GM23338 (cell line): Measurements from ENCODE around the gene CENPP. TPM values are rescaled to one million over a fixed set of nuclear protein-coding genes. Genes with fewer than 3 reads are reported as not detected.

ENCODE experiments used
- ATAC-seq: fragments of 200-7000 bp; cut with Tn5 transposase; 3 replicates; pipeline ENCODE4 v1.9.1; 2020
- DNase-seq: peaks from one replicate; pipeline ENCODE4 v3.0.0-alpha.2; 2015; ENCODE audit warnings: low spot score
- H2AFZ ChIP-seq: fragments of 200-600 bp; sonication (generic); 2 replicates; pipeline ENCODE4 v1.8.0; 2016; ENCODE audit warnings: antibody characterized with exemption, mild to moderate bottlenecking, moderate library complexity
- H3F3A ChIP-seq: fragments of 200-600 bp; sonication (generic); replicated peaks from 2 replicates; pipeline ENCODE4 v1.8.0; 2017; ENCODE audit warnings: antibody characterized with exemption, mixed run types, low read depth
- H3K27ac ChIP-seq: fragments of 200-600 bp; sonication (generic); 2 replicates; pipeline ENCODE4 v1.6.1; 2016; ENCODE audit warnings: low read depth
- H3K27me3 ChIP-seq: fragments of 200-600 bp; sonication (generic); 2 replicates; pipeline ENCODE4 v1.8.0; 2016; ENCODE audit warnings: mild to moderate bottlenecking, mixed run types, moderate library complexity; ENCODE audit not compliant: insufficient read depth
- H3K36me3 ChIP-seq: fragments of 200-600 bp; sonication (generic); 2 replicates; pipeline ENCODE4 v1.8.0; 2016; ENCODE audit warnings: mild to moderate bottlenecking; ENCODE audit not compliant: insufficient read depth
- H3K4me1 ChIP-seq: fragments of 200-600 bp; sonication (generic); 2 replicates; pipeline ENCODE4 v1.8.0; 2016; ENCODE audit warnings: mild to moderate bottlenecking, moderate library complexity; ENCODE audit not compliant: insufficient read depth
- H3K4me2 ChIP-seq: fragments of 200-600 bp; sonication (generic); 2 replicates; pipeline ENCODE4 v1.7.1; 2017; ENCODE audit warnings: mixed run types
- H3K4me3 ChIP-seq: fragments of 200-600 bp; sonication (generic); 2 replicates; pipeline ENCODE4 v1.6.1; 2016; ENCODE audit warnings: mixed run types
- H3K79me2 ChIP-seq: fragments of 200-600 bp; sonication (generic); replicated peaks from 2 replicates; pipeline ENCODE4 v1.8.0; 2017; ENCODE audit warnings: mild to moderate bottlenecking; ENCODE audit not compliant: insufficient read depth
- H3K9me2 ChIP-seq: fragments of 200-600 bp; sonication (generic); 2 replicates; pipeline ENCODE4 v1.8.0; 2017; ENCODE audit not compliant: insufficient read depth
- H4K20me1 ChIP-seq: fragments of 200-600 bp; sonication (generic); replicated peaks from 2 replicates; pipeline ENCODE4 v1.8.0; 2017; ENCODE audit warnings: mild to moderate bottlenecking; ENCODE audit not compliant: insufficient read depth
- H3K27ac Mint-ChIP-seq: 2 replicates; pipeline ENCODE4 v1.8.0; 2020; ENCODE audit warnings: inconsistent platforms, mild to moderate bottlenecking, moderate library complexity, mixed read lengths
- H3K27me3 Mint-ChIP-seq: 3 replicates; pipeline ENCODE4 v1.8.0; 2022; ENCODE audit warnings: low read depth, mild to moderate bottlenecking, moderate library complexity, mixed read lengths, inconsistent platforms; ENCODE audit not compliant: insufficient read depth, poor library complexity
- H3K36me3 Mint-ChIP-seq: 3 replicates; pipeline ENCODE4 v1.8.0; 2021; ENCODE audit warnings: low read depth, mild to moderate bottlenecking, inconsistent platforms, moderate library complexity, mixed read lengths
- H3K4me1 Mint-ChIP-seq: 3 replicates; pipeline ENCODE4 v1.8.0; 2020; ENCODE audit warnings: mild to moderate bottlenecking, inconsistent platforms, mixed read lengths
- H3K4me3 Mint-ChIP-seq: 3 replicates; pipeline ENCODE4 v1.8.0; 2021; ENCODE audit warnings: moderate library complexity, mild to moderate bottlenecking, inconsistent platforms, mixed read lengths
- H3K9me3 Mint-ChIP-seq: 3 replicates; pipeline ENCODE4 v1.8.0; 2020; ENCODE audit warnings: moderate library complexity, mild to moderate bottlenecking, inconsistent platforms, mixed read lengths
- EZH2phosphoT487 ChIP-seq: fragments of 200-600 bp; sonication (generic); IDR thresholded peaks from one replicate; pipeline ENCODE4 v1.8.1; 2018; ENCODE audit warnings: antibody characterized with exemption; ENCODE audit not compliant: unreplicated experiment
- JUNB ChIP-seq: IDR thresholded peaks from one replicate; pipeline ENCODE4 v1.6.1; 2016; ENCODE audit warnings: antibody characterized with exemption; ENCODE audit not compliant: unreplicated experiment
- NANOG ChIP-seq: IDR thresholded peaks from 2 replicates; pipeline ENCODE4 v1.6.1; 2016; ENCODE audit warnings: antibody characterized with exemption, borderline replicate concordance
- POLR2AphosphoS5 ChIP-seq: IDR thresholded peaks from 2 replicates; pipeline ENCODE4 v1.6.1; 2016; ENCODE audit warnings: antibody characterized with exemption, low read depth
- STAT1 ChIP-seq: IDR thresholded peaks from one replicate; pipeline ENCODE4 v1.6.1; 2016; ENCODE audit warnings: antibody characterized with exemption; ENCODE audit not compliant: unreplicated experiment
- ZNF462 ChIP-seq: fragments of 250-450 bp; sonication (Bioruptor Pico); IDR thresholded peaks from 2 replicates; pipeline ENCODE4 v1.5.0; 2020; ENCODE audit warnings: mild to moderate bottlenecking, moderate library complexity
- polyA plus RNA-seq: library from polyadenylated mRNA; unstranded; fragments of >200 nt; fragmentation: Nextera tagmentation; extraction: Ambion mirVana; gene quantifications from 2 replicates; pipeline ENCODE4 v1.2.1, GENCODE V29; 2016
- total RNA-seq: library from RNA; depleted of rRNA; stranded (reverse); fragments of >200 nt; shearing (Covaris generic); gene quantifications from 2 replicates; pipeline ENCODE4 v1.2.3, GENCODE V29; 2014
- TF ChIP-seq, protein P1 (sequence below), 2 experiments: fragments of 200-600 bp in 1 of 2; sonication (generic) in 1 of 2; conservative IDR thresholded peaks; 2 replicates each; pipeline versions ENCODE4 v1.5.1 to v1.6.1; 2016 to 2017; ENCODE audit warnings: antibody characterized with exemption in 2 of 2, low read depth in 2 of 2, mild to moderate bottlenecking in 2 of 2, moderate library complexity in 1 of 2

CENPP gene
- total and polyA plus RNA-seq, 2 experiments from 2014 or later: 11.0 to 12.6 TPM

DNA sequence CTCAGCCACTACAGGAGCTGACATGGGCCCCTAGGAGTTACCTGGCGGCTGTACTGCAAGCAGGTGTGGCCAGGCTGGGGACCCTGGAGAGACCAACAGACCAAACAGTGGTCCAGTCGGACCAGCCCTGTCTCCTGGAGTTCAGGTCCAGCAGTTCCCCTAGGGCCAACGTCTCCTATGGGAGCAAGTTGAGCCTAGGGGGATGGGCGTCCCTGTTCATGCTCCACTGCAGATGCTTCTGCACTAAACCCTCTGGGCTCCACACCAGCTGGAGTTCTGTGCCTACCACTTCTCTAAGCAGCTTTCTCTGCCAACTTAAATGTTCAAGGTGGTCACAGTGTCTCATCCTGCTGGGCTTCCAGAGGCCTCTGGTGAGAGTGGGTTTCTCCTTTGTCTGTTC, 119.1 kb downstream of the CENPP start (continued):
- no peak for TF ChIP-seq NANOG

- H3F3A ChIP-seq: no peaks in the 10 kb centered on the region
- H3K27me3 ChIP-seq: no peaks in the 10 kb centered on the region
- no peak overlapping the region for H3K27ac ChIP-seq
- H3K36me3 ChIP-seq: no peaks in the 10 kb centered on the region
- H3K4me1 ChIP-seq: 0 out of 2 replicates have a peak, but pooled peaks cover 8% of the 10 kb centered on the region
- Mint-ChIP-seq H3K36me3 (no peaks in the 10 kb centered on the region), H3K27ac (no peak overlapping the region), H3K27me3 (peaks cover 5% of the 10 kb centered on the region), H3K9me3 (peaks cover 3% of the 10 kb centered on the region; the same call in 1 of the 3 replicates), H3K4me3 (no peak overlapping the region), H3K4me1 (peaks cover 8% of the 10 kb centered on the region)
- H3K79me2 ChIP-seq: no peaks in the 10 kb centered on the region
- H3K9me2 ChIP-seq: no peaks in the 10 kb centered on the region
- ATAC-seq (no peak), DNase-seq (no peak)
- TF ChIP-seq JUNB: no peak
- TF ChIP-seq POLR2AphosphoS5: no peak
- TF ChIP-seq NANOG: no peak
- no peak overlapping the region for H2AFZ ChIP-seq
- no peak overlapping the region for H3K4me3 ChIP-seq
- no peak overlapping the region for H3K4me2 ChIP-seq
- no peaks in the 10 kb centered on the region; the same call in 1 of the 2 replicates for H4K20me1 ChIP-seq
Observed at GRCh38 chr9:92446536-92446935, 120.8 kb downstream of the CENPP start.

- no peaks in the 10 kb centered on the region for H4K20me1 ChIP-seq
- Mint-ChIP-seq H3K27me3 (no peaks in the 10 kb centered on the region), H3K4me3 (no peak overlapping the region), H3K27ac (no peak overlapping the region), H3K36me3 (no peaks in the 10 kb centered on the region), H3K9me3 (peaks cover 3% of the 10 kb centered on the region; the same call in 1 of the 3 replicates), H3K4me1 (no peaks in the 10 kb centered on the region)
- DNase-seq (peak; percentile 65), ATAC-seq (peak; percentile 72)
- H3K36me3 ChIP-seq: no peaks in the 10 kb centered on the region
- no peak overlapping the region for H3K4me3 ChIP-seq
- no peak overlapping the region for H3K27ac ChIP-seq
- H2AFZ ChIP-seq: no peak overlapping the region
- H3F3A ChIP-seq: no peaks in the 10 kb centered on the region
- H3K9me2 ChIP-seq: no peaks in the 10 kb centered on the region
- H3K27me3 ChIP-seq: no peaks in the 10 kb centered on the region
- no peaks in the 10 kb centered on the region for H3K4me1 ChIP-seq
- no peak overlapping the region for H3K4me2 ChIP-seq
- TF ChIP-seq STAT1 (no peak), NANOG (no peak), EZH2phosphoT487 (no peak)
- TF ChIP-seq, protein P1, sequence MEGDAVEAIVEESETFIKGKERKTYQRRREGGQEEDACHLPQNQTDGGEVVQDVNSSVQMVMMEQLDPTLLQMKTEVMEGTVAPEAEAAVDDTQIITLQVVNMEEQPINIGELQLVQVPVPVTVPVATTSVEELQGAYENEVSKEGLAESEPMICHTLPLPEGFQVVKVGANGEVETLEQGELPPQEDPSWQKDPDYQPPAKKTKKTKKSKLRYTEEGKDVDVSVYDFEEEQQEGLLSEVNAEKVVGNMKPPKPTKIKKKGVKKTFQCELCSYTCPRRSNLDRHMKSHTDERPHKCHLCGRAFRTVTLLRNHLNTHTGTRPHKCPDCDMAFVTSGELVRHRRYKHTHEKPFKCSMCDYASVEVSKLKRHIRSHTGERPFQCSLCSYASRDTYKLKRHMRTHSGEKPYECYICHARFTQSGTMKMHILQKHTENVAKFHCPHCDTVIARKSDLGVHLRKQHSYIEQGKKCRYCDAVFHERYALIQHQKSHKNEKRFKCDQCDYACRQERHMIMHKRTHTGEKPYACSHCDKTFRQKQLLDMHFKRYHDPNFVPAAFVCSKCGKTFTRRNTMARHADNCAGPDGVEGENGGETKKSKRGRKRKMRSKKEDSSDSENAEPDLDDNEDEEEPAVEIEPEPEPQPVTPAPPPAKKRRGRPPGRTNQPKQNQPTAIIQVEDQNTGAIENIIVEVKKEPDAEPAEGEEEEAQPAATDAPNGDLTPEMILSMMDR (conservative IDR thresholded peaks at IDR 0.05; ENCODE audit: low read depth in 2 of 2): peak; percentile 68 to 79
- H3K79me2 ChIP-seq: no peaks in the 10 kb centered on the region
Observed at GRCh38 chr9:92455217-92455616, 129.5 kb downstream of the CENPP start.

GRCh38 chr9:92457576-92457975, 131.8 kb downstream of the CENPP start:
- H2AFZ ChIP-seq: no peak overlapping the region
- Mint-ChIP-seq H3K9me3 (no peaks in the 10 kb centered on the region), H3K27ac (no peak overlapping the region)
- TF ChIP-seq ZNF462 (CRISPR knock-in tag): no peak
- no peak for TF ChIP-seq STAT1

More at GRCh38 chr9:92457576-92457975, 131.8 kb downstream of the CENPP start:
- Histone ChIP-seq H3K36me3 (no peaks in the 10 kb centered on the region), H3K79me2 (no peaks in the 10 kb centered on the region), H3K27me3 (no peaks in the 10 kb centered on the region), H3K27ac (no peak overlapping the region), H3F3A (no peaks in the 10 kb centered on the region), H3K4me3 (no peak overlapping the region), H3K9me2 (no peaks in the 10 kb centered on the region), H4K20me1 (no peaks in the 10 kb centered on the region), H3K4me1 (no peaks in the 10 kb centered on the region), H3K4me2 (no peak overlapping the region)
- Mint-ChIP-seq H3K4me1 (no peaks in the 10 kb centered on the region), H3K36me3 (no peaks in the 10 kb centered on the region), H3K4me3 (no peak overlapping the region), H3K27me3 (no peaks in the 10 kb centered on the region)
- ATAC-seq (no peak), DNase-seq (no peak)
